GM21360 (cell line): ENCODE measurements around the gene IQCH.

ENCODE experiments used
- ATAC-seq: cut with Tn5 transposase; IDR thresholded peaks from one replicate; pipeline ENCODE4 v1.9.1; 2021; ENCODE audit warnings: mild to moderate bottlenecking, moderate library complexity; ENCODE audit not compliant: unreplicated experiment

IQCH gene

DNA sequence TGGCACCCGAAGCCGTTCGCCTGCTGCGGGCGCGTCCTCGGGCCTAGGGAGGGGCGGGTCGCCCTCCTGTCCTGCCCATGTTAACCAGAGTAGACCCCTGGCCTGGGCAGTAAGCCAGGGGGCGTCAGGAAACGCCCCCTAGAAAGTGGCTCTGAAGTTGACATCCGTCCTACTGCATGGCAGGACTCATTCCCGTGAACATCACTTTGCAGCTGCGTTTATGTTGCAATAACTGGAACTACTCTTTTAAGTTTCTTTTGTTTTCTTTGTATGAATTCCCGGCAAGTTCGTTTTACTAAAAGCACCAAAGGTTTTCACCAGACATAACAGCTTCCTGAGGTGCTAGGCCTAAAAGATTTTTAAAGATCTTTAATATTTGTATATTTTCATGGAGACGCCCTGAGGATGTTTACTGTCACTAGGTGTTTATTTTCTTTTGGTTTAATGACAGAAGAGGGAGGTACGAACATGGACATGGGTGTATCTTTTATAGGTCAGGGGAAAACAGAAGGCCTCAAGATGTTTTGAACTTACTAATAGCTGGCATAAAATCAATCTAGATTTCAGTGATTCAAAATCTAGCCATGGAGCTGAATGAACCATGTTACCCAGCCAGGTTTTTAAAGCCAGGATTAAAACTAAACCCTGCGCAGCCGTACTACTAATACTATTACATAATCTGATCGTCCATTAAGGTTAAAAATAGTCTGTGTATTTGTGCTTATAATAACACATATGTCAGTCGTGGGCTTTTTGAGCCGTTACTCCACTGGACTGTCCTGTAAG, 267.4 kb downstream of the IQCH start:
- no peak for ATAC-seq

GRCh38 chr15:67523330-67523729, 268.7 kb downstream of the IQCH start:
- no peak for ATAC-seq

- no peak for ATAC-seq
Measured at GRCh38 chr15:67524235-67524634, 269.6 kb downstream of the IQCH start.

- no peak for ATAC-seq
Measured at GRCh38 chr15:67528513-67528912, 273.9 kb downstream of the IQCH start.

DNA sequence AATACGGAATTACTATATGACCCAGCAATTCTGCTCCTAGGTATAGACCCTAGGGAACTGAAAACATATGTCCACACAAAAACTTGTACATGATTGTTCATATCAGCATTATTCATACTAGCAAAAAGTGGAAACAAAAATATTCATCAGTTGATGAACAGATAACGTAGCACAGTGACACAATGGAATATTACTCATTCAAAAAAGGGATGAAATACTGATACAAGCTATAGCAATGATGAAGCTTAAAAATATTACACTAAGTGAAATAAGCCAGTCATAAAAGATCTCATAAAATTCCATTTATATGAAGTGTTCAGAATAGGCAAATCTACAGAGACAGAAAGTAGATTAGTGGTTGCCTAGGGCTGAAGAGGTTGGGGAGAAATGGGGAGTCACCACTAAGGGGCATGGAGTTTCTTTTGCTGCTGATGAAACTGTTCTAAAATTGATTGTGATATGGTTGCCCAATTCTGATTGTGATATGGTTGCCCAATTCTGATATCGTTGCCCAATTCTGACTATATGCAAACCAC, 276.9 kb downstream of the IQCH start:
- ATAC-seq = no peak

- no peak for ATAC-seq
Measured at GRCh38 chr15:67533873-67534272, 279.3 kb downstream of the IQCH start.

GRCh38 chr15:67534360-67534759, 279.8 kb downstream of the IQCH start:
- no peak for ATAC-seq

GRCh38 chr15:67537771-67538170, 283.2 kb downstream of the IQCH start:
- ATAC-seq = no peak

DNA sequence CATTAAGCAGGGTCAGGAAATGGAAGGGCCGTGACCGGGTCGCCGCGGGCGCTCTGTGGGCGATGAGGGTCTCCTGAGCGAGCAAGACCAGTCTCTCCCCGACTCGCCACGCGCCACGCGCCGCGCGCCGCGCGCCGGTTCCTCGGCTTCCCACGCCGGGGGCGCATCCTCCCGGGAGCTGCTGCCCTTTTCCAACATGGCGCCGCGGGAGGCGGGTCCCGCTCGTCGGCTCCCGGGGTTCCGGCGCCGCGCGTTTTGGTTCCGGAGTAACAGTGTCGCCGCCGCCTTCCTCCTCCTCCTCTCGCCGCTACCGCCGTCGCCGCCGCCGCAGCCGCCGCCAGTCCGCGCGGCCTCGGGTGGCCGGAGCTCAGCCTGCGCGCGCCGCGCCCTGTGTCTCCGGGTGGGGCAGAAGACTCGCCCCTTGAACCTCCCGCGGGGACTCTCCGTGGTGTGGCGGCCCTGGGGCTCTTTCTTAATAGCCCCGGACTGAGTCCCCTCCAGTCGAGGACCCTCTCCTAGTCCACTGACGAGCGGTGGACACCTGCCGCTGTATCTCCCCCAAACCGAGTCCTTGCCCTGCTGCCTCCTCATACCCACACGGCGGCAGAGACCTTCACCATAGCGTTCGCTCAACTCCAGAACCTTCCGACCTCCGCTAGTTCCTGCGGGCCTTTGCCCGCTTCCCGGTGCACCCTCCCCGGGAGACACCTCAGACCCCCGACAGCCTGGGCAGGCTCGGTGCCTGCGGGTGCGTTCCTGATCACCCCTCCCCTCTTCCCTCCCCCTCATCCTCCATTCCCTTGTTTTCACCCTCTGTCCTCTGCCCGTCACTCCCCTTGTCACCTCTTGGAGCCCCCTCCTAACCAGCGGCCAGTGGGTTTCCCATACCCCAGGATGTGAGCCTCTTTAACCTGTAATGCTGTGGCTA, 288.1 kb downstream of the IQCH start, which contains the start of gene MAP2K5:
MAP2K5 (plus strand) TSS at position 284 of the 928 bp plus-strand sequence; CDS start at position 917, 633 bp downstream.
- peak; percentile 43 for ATAC-seq

- ATAC-seq = no peak
Measured at GRCh38 chr15:67543348-67543718, 288.7 kb downstream of the IQCH start.

- ATAC-seq = no peak
Measured at GRCh38 chr15:67544475-67544874, 289.9 kb downstream of the IQCH start.

GRCh38 chr15:67545864-67546263, 291.3 kb downstream of the IQCH start:
- ATAC-seq = no peak

GRCh38 chr15:67547064-67547463, 292.5 kb downstream of the IQCH start:
- no peak for ATAC-seq

DNA sequence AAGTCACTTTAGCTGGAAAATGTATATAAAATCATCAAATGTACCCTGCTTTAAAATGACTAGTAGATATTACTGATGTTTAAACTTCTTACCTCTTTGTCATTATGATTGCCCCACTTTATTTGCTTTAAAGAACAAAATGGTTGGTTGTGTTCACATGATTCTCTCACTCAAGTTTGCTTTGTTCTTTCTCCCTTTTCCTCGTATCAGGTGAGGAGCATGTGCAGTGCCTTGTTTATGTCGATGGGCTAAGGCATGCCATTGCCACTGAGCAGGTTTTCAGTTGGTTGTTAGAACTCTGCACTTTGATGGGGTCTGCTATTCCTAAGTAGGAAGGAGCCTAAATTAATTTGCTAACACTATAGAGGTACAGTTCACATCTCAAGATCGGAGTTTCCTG, 293.2 kb downstream of the IQCH start:
- ATAC-seq = no peak

- ATAC-seq = no peak
Measured at GRCh38 chr15:67548236-67548852, 293.8 kb downstream of the IQCH start.

DNA sequence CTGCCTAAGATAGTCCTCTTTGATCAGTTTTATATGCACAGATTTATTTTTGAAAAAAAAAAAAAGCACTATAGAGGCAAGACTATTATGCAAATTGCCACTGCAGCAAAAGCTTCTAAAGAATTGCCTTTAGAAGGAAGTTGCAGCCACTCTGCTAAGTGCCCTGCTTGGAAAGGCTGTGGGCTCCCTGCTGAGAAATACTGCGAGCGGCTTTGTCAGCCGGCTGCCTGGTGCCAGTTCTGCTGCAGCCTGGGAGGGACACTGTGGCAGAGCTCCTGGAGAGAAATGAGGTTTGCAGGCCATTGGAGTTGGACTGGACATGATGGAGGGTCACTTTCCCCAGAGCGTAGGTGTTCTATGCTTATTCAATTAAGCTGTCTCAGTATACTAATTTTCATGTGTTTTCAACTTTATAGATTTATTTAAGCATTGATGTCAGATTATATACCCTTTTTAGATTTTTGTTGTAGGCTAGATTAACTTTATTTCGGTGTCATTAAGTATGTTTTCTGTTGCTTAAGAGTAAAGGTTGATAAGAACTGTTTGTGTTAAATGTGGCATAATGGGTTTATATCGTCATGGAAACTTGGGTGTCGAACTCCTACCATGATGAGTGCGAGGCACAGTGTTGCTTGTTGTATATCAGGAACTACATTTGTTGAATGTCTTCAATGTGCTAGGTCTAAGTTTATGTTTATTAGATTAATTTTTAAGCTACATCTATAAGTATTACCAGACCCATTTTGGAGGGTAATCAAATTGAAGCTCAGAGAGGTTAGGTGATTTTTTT, 294.5 kb downstream of the IQCH start:
- ATAC-seq = no peak

DNA sequence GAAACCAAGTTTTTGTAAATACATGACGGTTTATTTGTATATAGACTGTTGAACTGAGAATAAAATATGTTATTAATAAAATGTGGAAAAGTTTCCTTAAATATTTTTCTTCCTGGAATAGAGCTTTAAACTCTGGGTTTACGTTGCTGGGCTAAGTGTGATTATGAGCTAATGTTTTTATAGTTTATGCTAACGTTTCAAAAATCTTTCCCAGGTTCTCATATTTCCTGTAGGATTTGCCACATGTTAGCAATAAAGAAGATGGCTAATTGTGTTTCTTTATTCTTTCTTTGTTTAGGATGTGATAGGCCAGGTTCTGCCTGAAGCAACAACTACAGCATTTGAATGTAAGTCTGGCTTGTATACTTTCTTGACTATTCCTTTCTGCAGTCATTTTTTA, 295.1 kb downstream of the IQCH start:
- no peak for ATAC-seq

- no peak for ATAC-seq
Measured at GRCh38 chr15:67550522-67550921, 295.9 kb downstream of the IQCH start.

GRCh38 chr15:67551207-67551743, 296.7 kb downstream of the IQCH start:
- no peak for ATAC-seq
